ENCODE measurements around the gene SMIM14.
A peak's percentile ranks its signal among the peaks of the same experiment; 100 is the strongest.

SMIM14 gene

GRCh38 chr4:39591290-39591689 is 47.4 kb downstream of the SMIM14 start:
- no peak overlapping the region for H3K4me3 ChIP-seq (ENCODE audit: insufficient read depth in 1 of 2, low read depth in 1 of 2, low read length in 2 of 2)
- no peak overlapping the region for H2BK15ac ChIP-seq (ENCODE audit: low read depth, poor library complexity, severe bottlenecking)
- H3K36me3 ChIP-seq (ENCODE audit: control insufficient read depth in 1 of 2, insufficient read depth in 2 of 2, low read depth in 1 of 2, low read length in 2 of 2): peaks cover 0 to 17% of the 10 kb centered on the region in 2 experiments
- no peak overlapping the region for H3K4me2 ChIP-seq (ENCODE audit: low read length, poor library complexity, severe bottlenecking)
- no peak overlapping the region for H3K4ac ChIP-seq (ENCODE audit: low read depth in 1 of 2, low read length in 2 of 2)
- peaks cover 2% of the 10 kb centered on the region for H3K79me1 ChIP-seq (replicated peaks; ENCODE audit: low read length, poor library complexity, severe bottlenecking)
- no peak overlapping the region for H3K14ac ChIP-seq (ENCODE audit: low read length in 2 of 2)
- no peak overlapping the region for H3K23ac ChIP-seq (ENCODE audit: low read length in 2 of 2)
- H2BK12ac ChIP-seq (ENCODE audit: low read length in 2 of 2): no peak overlapping the region
- H2AK5ac ChIP-seq (ENCODE audit: low read length, severe bottlenecking): no peak overlapping the region
- H3K4me1 ChIP-seq (ENCODE audit: control insufficient read depth, insufficient read depth, low read depth, low read length): no peaks in the 10 kb centered on the region
- H3K18ac ChIP-seq (ENCODE audit: low read depth in 1 of 2, low read length in 2 of 2): no peak overlapping the region
- no peaks in the 10 kb centered on the region for H3K9me3 ChIP-seq (ENCODE audit: control insufficient read depth, low read length)
- no peak for DNase-seq
- H4K8ac ChIP-seq (ENCODE audit: low read length): no peak overlapping the region
- no peak overlapping the region for H2BK120ac ChIP-seq (ENCODE audit: low read depth, low read length)
- no peak overlapping the region for H4K91ac ChIP-seq (ENCODE audit: low read length)
- no peaks in the 10 kb centered on the region for H3K27me3 ChIP-seq (ENCODE audit: control insufficient read depth in 1 of 2, insufficient read depth in 1 of 2, low read length in 2 of 2)
- WGBS: 98% methylated on average over 4 of the region's 5 CpGs
- H2BK5ac ChIP-seq (ENCODE audit: low read depth, low read length, poor library complexity, severe bottlenecking): no peak overlapping the region
- no peak overlapping the region for H3K9ac ChIP-seq (ENCODE audit: low read length)
- H3K27ac ChIP-seq (ENCODE audit: low read length, poor library complexity, severe bottlenecking): no peak overlapping the region
- H2AFZ ChIP-seq (ENCODE audit: low read depth, low read length): no peak overlapping the region

DNA sequence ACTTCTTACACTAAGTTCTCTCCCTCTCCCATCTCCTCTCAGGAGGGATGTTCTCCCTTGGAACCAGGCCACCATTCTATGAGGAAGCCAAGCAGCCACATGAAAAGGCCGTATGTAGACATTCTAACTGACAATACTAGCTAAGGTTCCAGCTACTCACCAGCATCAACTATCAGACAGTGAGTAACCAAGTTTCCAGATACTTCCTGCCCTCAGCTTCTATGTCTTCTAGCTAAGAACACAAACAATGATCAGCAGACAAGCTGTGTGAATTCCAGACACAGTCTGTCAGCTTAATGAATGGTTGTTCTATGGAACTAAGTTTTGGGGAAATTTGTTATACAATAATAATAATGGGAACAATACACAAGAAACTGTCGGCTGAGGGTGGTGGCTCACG is 50.8 kb downstream of the SMIM14 start:
- Histone ChIP-seq H3K79me1 (replicated peaks; ENCODE audit: low read length, poor library complexity, severe bottlenecking) (peaks cover 5% of the 10 kb centered on the region), H2AFZ (ENCODE audit: low read depth, low read length) (no peak overlapping the region), H3K27me3 (ENCODE audit: control insufficient read depth in 1 of 2, insufficient read depth in 1 of 2, low read length in 2 of 2) (no peaks in the 10 kb centered on the region), H3K9me3 (ENCODE audit: control insufficient read depth, low read length) (no peaks in the 10 kb centered on the region), H3K18ac (ENCODE audit: low read depth in 1 of 2, low read length in 2 of 2) (peak overlapping the region in 1 of 2 experiments; percentile 16), H2BK5ac (ENCODE audit: low read depth, low read length, poor library complexity, severe bottlenecking) (no peak overlapping the region), H2AK5ac (ENCODE audit: low read length, severe bottlenecking) (no peak overlapping the region), H4K91ac (ENCODE audit: low read length) (no peak overlapping the region), H3K4ac (ENCODE audit: low read depth in 1 of 2, low read length in 2 of 2) (peak overlapping the region in 1 of 2 experiments; percentile 80), H2BK12ac (ENCODE audit: low read length in 2 of 2) (no peak overlapping the region), H3K23ac (ENCODE audit: low read length in 2 of 2) (no peak overlapping the region), H3K36me3 (ENCODE audit: control insufficient read depth in 1 of 2, insufficient read depth in 2 of 2, low read depth in 1 of 2, low read length in 2 of 2) (peaks cover 0 to 21% of the 10 kb centered on the region in 2 experiments), H3K4me1 (ENCODE audit: control insufficient read depth, insufficient read depth, low read depth, low read length) (no peaks in the 10 kb centered on the region), H3K14ac (ENCODE audit: low read length in 2 of 2) (no peak overlapping the region), H2BK120ac (ENCODE audit: low read depth, low read length) (no peak overlapping the region), H3K9ac (ENCODE audit: low read length) (no peak overlapping the region), H3K4me2 (ENCODE audit: low read length, poor library complexity, severe bottlenecking) (no peak overlapping the region), H2BK15ac (ENCODE audit: low read depth, poor library complexity, severe bottlenecking) (no peak overlapping the region), H3K4me3 (ENCODE audit: insufficient read depth in 1 of 2, low read depth in 1 of 2, low read length in 2 of 2) (no peak overlapping the region), H3K27ac (ENCODE audit: low read length, poor library complexity, severe bottlenecking) (peak overlapping the region; percentile 17), H4K8ac (ENCODE audit: low read length) (no peak overlapping the region)
- 64% methylated on average over 2 of the region's 3 CpGs for WGBS
- DNase-seq: peak; percentile 69

- H3K4me3 ChIP-seq (ENCODE audit: insufficient read depth in 1 of 2, low read depth in 1 of 2, low read length in 2 of 2): no peak overlapping the region
- H4K8ac ChIP-seq (ENCODE audit: low read length): no peak overlapping the region
- no peak overlapping the region for H3K14ac ChIP-seq (ENCODE audit: low read length in 2 of 2)
- H2AK5ac ChIP-seq (ENCODE audit: low read length, severe bottlenecking): no peak overlapping the region
- no peak overlapping the region for H2BK5ac ChIP-seq (ENCODE audit: low read depth, low read length, poor library complexity, severe bottlenecking)
- H3K36me3 ChIP-seq (ENCODE audit: control insufficient read depth in 1 of 2, insufficient read depth in 2 of 2, low read depth in 1 of 2, low read length in 2 of 2): peaks cover 5 to 35% of the 10 kb centered on the region in 2 experiments
- H3K4ac ChIP-seq (ENCODE audit: low read depth in 1 of 2, low read length in 2 of 2): no peak overlapping the region
- no peak overlapping the region for H3K18ac ChIP-seq (ENCODE audit: low read depth in 1 of 2, low read length in 2 of 2)
- H3K4me1 ChIP-seq (ENCODE audit: control insufficient read depth, insufficient read depth, low read depth, low read length): no peaks in the 10 kb centered on the region
- 96% methylated on average over 4 of the region's 5 CpGs for WGBS
- H2BK15ac ChIP-seq (ENCODE audit: low read depth, poor library complexity, severe bottlenecking): no peak overlapping the region
- H3K9ac ChIP-seq (ENCODE audit: low read length): no peak overlapping the region
- no peaks in the 10 kb centered on the region for H3K27me3 ChIP-seq (ENCODE audit: control insufficient read depth in 1 of 2, insufficient read depth in 1 of 2, low read length in 2 of 2)
- no peaks in the 10 kb centered on the region for H3K9me3 ChIP-seq (ENCODE audit: control insufficient read depth, low read length)
- no peak overlapping the region for H3K27ac ChIP-seq (ENCODE audit: low read length, poor library complexity, severe bottlenecking)
- no peak overlapping the region for H2BK12ac ChIP-seq (ENCODE audit: low read length in 2 of 2)
- no peak overlapping the region for H3K4me2 ChIP-seq (ENCODE audit: low read length, poor library complexity, severe bottlenecking)
- peaks cover 2% of the 10 kb centered on the region for H3K79me1 ChIP-seq (replicated peaks; ENCODE audit: low read length, poor library complexity, severe bottlenecking)
- no peak overlapping the region for H3K23ac ChIP-seq (ENCODE audit: low read length in 2 of 2)
- no peak for DNase-seq
- no peak overlapping the region for H2BK120ac ChIP-seq (ENCODE audit: low read depth, low read length)
- no peak overlapping the region for H2AFZ ChIP-seq (ENCODE audit: low read depth, low read length)
- no peak overlapping the region for H4K91ac ChIP-seq (ENCODE audit: low read length)
These were observed 63.7 kb downstream of the SMIM14 start for GRCh38 chr4:39574946-39575345.

GRCh38 chr4:39571504-39571903 is 67.2 kb downstream of the SMIM14 start:
- Histone ChIP-seq H3K9me3 (ENCODE audit: control insufficient read depth, low read length) (no peaks in the 10 kb centered on the region), H3K9ac (ENCODE audit: low read length) (no peak overlapping the region), H3K4me2 (ENCODE audit: low read length, poor library complexity, severe bottlenecking) (no peak overlapping the region), H3K27ac (ENCODE audit: low read length, poor library complexity, severe bottlenecking) (no peak overlapping the region), H2BK5ac (ENCODE audit: low read depth, low read length, poor library complexity, severe bottlenecking) (no peak overlapping the region), H4K8ac (ENCODE audit: low read length) (no peak overlapping the region), H4K91ac (ENCODE audit: low read length) (no peak overlapping the region), H3K18ac (ENCODE audit: low read depth in 1 of 2, low read length in 2 of 2) (no peak overlapping the region), H3K4me3 (ENCODE audit: insufficient read depth in 1 of 2, low read depth in 1 of 2, low read length in 2 of 2) (no peak overlapping the region), H2AFZ (ENCODE audit: low read depth, low read length) (no peak overlapping the region), H3K4ac (ENCODE audit: low read depth in 1 of 2, low read length in 2 of 2) (no peak overlapping the region), H3K23ac (ENCODE audit: low read length in 2 of 2) (no peak overlapping the region), H2AK5ac (ENCODE audit: low read length, severe bottlenecking) (no peak overlapping the region), H3K27me3 (ENCODE audit: control insufficient read depth in 1 of 2, insufficient read depth in 1 of 2, low read length in 2 of 2) (no peaks in the 10 kb centered on the region), H3K14ac (ENCODE audit: low read length in 2 of 2) (no peak overlapping the region), H2BK12ac (ENCODE audit: low read length in 2 of 2) (no peak overlapping the region), H2BK120ac (ENCODE audit: low read depth, low read length) (no peak overlapping the region), H3K4me1 (ENCODE audit: control insufficient read depth, insufficient read depth, low read depth, low read length) (no peaks in the 10 kb centered on the region), H3K36me3 (ENCODE audit: control insufficient read depth in 1 of 2, insufficient read depth in 2 of 2, low read depth in 1 of 2, low read length in 2 of 2) (peaks cover 5 to 37% of the 10 kb centered on the region in 2 experiments), H2BK15ac (ENCODE audit: low read depth, poor library complexity, severe bottlenecking) (no peak overlapping the region), H3K79me1 (replicated peaks; ENCODE audit: low read length, poor library complexity, severe bottlenecking) (no peaks in the 10 kb centered on the region)
- WGBS: 95% methylated on average over 3 of the region's 6 CpGs
- no peak for DNase-seq

All from mesenchymal stem cell (in vitro differentiated cells and primary cell).